Measurements from ENCODE around the gene CHIA. TPM values are rescaled to one million over a fixed set of nuclear protein-coding genes. Genes with fewer than 3 reads are reported as not detected.
"Not testable (repeated sequence)": the region's sequence is repeated elsewhere in the genome, so short reads cannot be mapped to it uniquely, and the experiment has no call there.

The CHIA gene
- total RNA-seq, 1 experiment from 2014 or later, result not detected

- no peak for DNase-seq (ENCODE audit: extremely low read depth, low read depth)
Observed at GRCh38 chr1:111283838-111284237, 6.8 kb upstream of the CHIA start.

- no peak for DNase-seq (ENCODE audit: extremely low read depth, low read depth)
Observed at GRCh38 chr1:111285879-111286278, 4.8 kb upstream of the CHIA start.

GRCh38 chr1:111286912-111287311 lies 3.7 kb upstream of the CHIA start:
- DNase-seq (ENCODE audit: extremely low read depth, low read depth), result no peak

DNA sequence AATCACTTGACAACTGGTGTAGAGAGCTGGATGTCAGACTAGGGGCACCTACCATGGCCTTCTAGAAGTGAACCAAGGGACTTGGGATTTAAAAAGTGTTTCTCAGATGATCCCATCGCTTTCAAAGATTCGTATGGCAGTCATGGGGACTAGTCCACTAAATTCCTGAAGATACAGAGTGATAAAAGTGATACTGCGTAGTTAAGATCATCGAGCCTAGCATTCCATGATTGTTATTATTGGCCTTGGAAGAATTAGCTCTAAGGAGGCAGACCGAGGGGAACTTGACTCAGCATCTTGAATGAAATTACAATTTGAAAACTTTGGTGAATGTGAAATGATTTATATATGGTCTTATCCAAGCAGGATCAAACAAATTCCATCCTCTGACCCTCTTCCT lies 1.3 kb upstream of the CHIA start:
- DNase-seq (ENCODE audit: extremely low read depth, low read depth), result no peak

- no peak for DNase-seq (ENCODE audit: extremely low read depth, low read depth)
Observed at GRCh38 chr1:111290104-111290503, 547 bp upstream of the CHIA start.

- no peak for DNase-seq (ENCODE audit: extremely low read depth, low read depth)
Observed at GRCh38 chr1:111294390-111294789, 3.7 kb downstream of the CHIA start.

- no peak for DNase-seq (ENCODE audit: extremely low read depth, low read depth)
Observed at GRCh38 chr1:111302374-111302773, 11.7 kb downstream of the CHIA start.

- no peak for DNase-seq (ENCODE audit: extremely low read depth, low read depth)
Observed at GRCh38 chr1:111309690-111310089, 19.0 kb downstream of the CHIA start.

- no peak for DNase-seq (ENCODE audit: extremely low read depth, low read depth)
Observed at GRCh38 chr1:111318523-111318922, 27.9 kb downstream of the CHIA start.

DNA sequence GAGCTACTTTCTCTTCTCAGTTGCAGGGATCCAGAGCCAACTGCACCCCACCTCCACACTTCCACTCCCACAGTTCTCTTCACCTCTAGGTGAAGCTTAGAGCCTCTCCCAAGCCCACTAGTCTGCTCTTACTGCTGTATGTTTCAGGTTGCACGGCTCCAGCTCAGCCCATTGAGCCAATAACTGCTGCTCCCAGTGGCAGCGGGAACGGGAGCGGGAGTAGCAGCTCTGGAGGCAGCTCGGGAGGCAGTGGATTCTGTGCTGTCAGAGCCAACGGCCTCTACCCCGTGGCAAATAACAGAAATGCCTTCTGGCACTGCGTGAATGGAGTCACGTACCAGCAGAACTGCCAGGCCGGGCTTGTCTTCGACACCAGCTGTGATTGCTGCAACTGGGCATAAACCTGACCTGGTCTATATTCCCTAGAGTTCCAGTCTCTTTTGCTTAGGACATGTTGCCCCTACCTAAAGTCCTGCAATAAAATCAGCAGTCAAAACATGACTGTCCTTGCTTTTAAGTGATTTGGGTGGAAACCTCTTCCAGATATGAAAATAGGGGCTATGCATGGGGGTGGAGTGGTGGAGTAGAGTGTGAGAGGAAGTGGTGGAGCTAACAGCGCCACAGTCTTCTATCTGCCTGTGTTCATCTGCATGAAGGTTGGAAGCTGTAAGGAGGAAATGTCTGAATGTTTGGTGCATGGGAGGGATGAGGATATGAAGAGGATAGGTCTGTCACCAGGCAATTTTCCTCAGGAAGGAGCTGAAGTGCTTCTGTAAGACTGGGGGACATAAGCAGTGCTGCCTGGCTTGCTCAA lies 29.6 kb downstream of the CHIA start:
- DNase-seq (ENCODE audit: extremely low read depth, low read depth), result no peak

GRCh38 chr1:111323231-111323630 lies 32.6 kb downstream of the CHIA start:
- DNase-seq (ENCODE audit: extremely low read depth, low read depth), result no peak

DNA sequence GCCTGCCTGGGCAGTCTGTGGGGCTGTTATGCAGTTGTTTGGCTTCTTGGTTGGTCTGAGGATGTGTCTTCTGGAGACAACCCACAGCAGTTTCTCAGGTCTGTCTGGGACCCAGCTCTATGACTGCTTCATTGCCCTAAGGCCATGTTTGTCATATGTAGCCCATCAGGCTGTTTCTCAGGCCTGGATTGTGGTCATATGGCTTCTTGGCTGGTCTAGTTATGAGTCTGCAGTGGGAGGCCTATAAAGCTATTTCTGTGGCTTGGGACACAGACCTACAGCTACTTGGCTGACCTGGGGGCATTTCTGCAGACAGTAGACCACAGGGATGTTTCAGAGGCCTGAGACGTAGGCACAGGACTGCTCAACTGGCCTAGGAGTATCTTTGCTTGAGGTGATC lies 41.5 kb downstream of the CHIA start:
- no peak for DNase-seq (ENCODE audit: extremely low read depth, low read depth)

GRCh38 chr1:111334169-111334568 lies 43.5 kb downstream of the CHIA start:
- no peak for DNase-seq (ENCODE audit: extremely low read depth, low read depth)

- DNase-seq (ENCODE audit: extremely low read depth, low read depth), result not testable (repeated sequence)
Observed at GRCh38 chr1:111335214-111335877, 44.7 kb downstream of the CHIA start.

- DNase-seq (ENCODE audit: extremely low read depth, low read depth), result not testable (repeated sequence)
Observed at GRCh38 chr1:111338849-111339248, 48.2 kb downstream of the CHIA start.

DNA sequence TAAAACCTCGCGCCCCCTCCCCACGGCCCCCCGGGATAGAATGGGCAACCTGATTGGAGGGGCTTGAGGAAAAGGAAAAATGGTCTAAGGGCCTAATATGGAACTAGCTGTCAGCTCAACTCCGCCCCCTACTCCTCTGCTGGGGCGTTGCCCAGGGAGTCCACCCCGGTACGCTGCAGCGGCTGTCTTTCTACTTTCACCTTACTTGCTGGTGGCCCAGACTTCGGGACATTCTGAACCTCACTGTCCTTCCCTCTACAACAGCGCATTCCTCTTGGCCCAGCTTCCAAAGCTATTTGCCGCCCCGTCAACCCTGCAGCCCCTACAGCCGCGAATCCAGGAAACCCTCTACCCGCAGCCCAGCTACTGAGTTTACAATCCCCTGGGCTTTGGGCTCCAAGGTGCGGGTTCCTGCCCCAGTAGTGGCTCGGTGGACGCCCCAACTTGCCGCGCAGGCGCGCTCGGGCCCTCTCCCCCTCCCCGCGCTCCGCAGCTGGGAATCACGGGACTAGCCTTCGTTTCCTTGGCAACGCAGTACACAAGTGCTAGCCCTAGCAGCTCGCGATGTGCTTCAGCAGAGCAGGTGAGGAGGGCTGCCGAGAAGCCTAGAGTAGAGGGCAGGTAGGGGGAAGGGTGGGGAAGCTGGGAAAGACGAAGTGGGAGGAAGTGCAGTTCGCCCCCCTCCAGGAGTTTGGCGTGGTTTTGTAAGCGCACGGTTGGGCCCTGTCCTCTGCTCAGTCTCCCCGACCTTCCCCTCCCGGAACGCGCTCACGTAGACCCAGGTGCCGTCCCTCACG lies 55.6 kb downstream of the CHIA start:
- peak; percentile 24 for DNase-seq (ENCODE audit: extremely low read depth, low read depth)

DNA sequence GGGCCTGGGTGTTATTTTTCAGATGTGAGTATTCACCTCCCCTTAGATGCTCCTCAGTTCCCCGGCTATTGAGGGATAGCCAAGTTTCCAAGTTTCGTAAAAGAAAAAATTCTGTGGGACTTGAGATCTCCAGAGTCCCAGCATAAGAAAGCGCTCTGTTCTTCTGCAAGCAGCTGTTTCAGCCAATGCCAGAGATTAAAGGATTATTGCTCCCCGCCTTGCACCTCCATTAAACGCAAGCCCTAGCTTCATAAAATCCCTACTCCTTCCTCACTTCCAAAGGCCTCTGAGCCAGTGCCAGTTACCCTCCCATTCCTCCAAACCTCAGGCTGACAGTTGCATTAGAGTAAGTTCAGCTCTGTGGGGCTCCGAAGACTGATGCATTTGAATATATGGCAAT lies 56.4 kb downstream of the CHIA start:
- no peak for DNase-seq (ENCODE audit: extremely low read depth, low read depth)

DNA sequence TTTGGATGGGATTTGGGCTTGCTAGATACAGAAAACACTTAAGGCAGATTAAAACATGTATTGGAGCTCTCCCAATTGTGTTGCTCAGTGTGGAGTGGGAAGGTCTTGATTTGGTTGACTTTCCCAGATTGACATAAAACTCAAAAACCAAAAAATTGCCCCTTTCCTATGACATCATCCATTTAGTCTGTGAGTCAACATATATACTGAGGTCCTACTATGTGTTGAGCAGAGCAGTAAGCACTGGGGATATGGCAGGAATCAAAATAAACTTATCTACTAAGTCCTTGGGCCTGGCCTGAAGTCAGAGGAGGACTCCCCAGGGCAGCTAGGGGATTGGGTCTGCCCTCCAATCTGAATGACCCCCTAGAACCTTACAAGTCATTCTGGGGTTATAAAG lies 61.0 kb downstream of the CHIA start:
- no peak for DNase-seq (ENCODE audit: extremely low read depth, low read depth)

DNA sequence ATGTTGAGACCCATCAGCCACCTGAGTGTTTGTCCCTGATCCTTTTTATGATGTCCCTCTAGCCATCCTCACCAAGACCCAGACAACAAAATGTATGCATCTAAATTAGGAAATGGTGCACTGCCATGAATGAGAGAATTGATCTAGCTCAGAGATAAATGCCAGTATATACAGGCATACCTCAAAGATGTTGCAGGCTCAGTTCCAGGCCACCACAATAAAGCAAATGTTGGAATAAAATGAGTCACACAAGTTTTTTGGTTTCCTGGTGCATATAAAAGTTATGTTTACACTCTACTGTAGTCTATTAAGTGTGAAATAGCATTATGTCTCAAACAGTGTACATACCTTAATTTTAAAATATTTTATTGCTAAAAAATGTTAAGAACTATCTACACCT lies 63.9 kb downstream of the CHIA start:
- no peak for DNase-seq (ENCODE audit: extremely low read depth, low read depth)

DNA sequence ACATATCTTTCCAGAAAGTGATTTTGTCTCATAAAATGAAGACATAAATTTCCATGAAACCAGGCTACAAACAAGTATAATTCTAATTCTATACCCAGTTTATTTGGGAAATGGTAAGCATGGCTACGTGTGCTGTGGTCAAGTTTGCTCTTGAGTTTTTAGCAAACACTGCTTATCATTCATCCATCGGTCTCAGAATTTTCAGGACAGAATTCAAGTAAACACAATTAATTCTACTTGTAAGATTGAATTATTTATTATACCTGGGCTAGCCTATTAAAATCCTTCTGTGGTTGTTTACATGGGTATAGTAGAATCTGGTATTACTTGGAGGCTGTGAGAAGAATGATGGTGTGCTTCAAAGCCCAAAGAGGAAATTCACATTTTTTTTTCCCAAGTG lies 68.3 kb downstream of the CHIA start:
- no peak for DNase-seq (ENCODE audit: extremely low read depth, low read depth)

- no peak for DNase-seq (ENCODE audit: extremely low read depth, low read depth)
Observed at GRCh38 chr1:111359376-111359775, 68.7 kb downstream of the CHIA start.

Measured in NCI-H460 (cell line).